ENCODE data around the gene GLUL. TPM values are rescaled to one million over a fixed set of nuclear protein-coding genes. Genes with fewer than 3 reads are reported as not detected.

Gene GLUL
- 221 TPM for total RNA-seq

DNA sequence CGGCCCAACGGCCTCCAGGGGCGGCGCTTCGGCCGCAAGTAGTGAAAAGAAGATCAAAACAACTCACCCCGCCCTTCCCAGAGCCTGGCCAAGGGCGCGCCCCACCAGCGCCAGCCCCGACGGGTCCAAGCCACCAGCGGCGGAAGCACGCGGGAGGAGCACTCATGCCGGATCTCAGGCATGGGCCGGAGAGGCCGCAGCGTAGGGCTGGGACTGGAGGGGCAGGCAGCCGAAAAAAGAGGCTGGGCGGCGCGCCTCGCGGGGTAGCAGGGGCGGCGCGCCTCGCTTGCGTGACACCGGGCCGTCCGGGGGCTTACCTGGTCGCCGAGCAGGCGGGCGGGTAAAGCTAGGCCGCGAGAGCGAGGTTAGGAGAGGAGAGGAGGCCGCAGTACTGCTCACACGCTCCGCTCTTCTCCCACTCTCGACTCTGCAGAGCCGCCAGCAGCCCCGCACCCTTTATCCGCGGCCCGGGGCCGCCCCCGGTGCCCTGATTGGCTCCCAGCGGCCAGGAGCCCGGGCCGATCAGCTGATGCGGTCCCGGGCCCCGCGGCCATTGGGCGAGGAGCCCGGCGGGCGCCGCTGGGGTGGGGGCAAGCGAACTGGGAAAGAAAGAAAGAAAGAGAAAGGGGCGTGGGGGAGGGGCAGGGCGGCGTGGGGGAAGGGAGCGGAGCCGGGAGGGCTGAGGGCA is at the start of gene GLUL:
Gene GLUL (minus strand): TSS at position 429 of the 688 bp plus-strand sequence. CDS start 3,053 bp downstream, outside the sequence.
- ATAC-seq (peak; percentile 84), DNase-seq (ENCODE audit: low spot score) (peak; percentile 96)

DNA sequence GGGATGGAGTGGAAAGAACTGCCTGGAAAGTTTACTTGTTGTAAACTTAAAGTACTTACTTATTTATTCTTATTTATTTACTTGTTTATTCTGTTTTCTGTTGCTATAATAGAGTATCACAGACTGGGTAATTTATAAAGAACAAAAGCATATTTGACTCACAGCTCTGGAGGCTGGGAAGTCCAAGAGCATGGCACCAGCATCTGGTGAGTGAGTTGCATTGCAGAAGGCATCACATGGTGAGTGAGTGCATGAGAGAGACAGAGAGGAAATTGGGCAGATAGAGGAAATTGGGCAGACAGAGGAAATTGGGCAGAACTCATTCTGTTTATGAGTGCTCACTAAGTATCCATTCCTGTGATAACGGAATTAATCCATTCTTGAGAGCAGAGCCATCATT is 46.7 kb upstream of the GLUL start:
- DNase-seq (ENCODE audit: low spot score) = no peak
- ATAC-seq = no peak

DNA sequence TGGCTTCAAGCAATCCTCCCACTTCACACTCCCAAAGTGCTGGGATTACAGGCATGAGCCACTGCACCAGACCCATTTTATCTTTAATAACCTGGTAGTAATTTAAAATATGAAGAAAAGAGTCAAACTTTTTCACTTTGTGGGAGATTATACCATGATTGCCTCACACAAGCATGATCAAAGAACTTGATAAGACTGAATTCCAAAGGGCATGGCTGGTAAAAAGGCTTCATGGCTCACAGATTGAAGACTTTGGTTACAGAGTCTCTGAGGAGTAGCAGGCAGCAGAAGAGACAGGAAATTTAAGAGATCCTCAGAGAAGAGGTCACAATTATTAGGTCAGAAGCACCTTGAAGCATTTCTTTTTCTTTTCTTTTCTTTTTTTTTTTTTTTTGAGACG is 42.0 kb upstream of the GLUL start:
- peak; percentile 64 for ATAC-seq
- no peak for DNase-seq (ENCODE audit: low spot score)

DNA sequence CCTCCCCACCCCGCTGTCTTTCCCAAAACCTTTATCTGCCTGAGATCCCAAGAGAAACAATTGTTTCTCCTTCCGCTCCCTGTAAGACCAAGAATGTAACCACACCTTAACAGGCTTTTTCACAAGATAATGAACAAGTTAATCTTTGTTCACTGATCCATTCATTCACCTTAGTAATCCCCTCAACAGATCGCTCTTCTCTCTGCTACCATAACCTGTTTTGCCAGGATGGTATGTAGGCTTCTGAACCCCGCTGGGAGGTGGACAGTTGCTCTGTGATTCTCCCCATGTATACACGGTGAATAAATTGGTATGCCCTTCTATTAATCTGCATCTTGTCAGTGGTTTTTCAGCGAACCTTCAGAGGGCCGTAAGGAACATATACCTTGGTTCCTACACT is 39.7 kb upstream of the GLUL start:
- ATAC-seq (no peak), DNase-seq (ENCODE audit: low spot score) (no peak)

DNA sequence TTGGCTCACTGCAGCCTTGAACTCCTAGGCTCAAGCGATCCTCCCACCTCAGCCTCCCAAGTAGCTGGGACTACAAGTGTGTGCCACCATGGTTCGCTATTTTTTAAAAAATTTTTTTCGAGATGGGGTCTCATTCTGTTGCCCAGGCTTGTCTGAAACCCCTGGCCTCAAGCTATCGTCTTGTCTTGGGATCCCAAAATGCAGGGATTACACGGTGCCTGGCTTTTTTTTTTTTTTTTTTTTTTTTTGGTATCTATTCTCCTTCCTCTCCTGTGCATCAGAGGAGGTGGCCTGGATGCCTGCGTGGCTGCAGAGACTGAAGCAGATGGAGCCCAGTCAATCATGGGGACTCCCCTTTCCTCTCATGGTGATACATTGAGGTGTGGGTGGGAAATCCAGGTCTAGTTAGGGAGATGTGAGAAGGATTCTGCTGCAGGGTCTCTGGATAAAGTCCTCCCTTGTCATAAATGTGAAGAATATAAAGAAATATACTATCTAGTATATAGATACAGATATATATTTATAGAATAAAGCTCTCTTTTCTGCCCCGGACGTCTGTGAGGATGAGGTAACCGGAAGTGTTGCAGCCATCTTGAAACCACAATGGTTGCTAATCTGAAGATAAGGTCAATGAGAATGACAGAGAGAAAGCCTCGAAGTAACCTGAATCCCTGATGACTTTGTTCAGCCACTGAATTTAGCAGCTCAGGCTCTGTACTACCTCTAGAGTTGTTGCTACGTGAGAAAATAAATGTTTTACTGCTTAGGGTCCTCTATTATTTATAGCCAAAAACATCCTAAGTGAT is 38.9 kb upstream of the GLUL start:
- DNase-seq (ENCODE audit: low spot score) (no peak), ATAC-seq (no peak)

DNA sequence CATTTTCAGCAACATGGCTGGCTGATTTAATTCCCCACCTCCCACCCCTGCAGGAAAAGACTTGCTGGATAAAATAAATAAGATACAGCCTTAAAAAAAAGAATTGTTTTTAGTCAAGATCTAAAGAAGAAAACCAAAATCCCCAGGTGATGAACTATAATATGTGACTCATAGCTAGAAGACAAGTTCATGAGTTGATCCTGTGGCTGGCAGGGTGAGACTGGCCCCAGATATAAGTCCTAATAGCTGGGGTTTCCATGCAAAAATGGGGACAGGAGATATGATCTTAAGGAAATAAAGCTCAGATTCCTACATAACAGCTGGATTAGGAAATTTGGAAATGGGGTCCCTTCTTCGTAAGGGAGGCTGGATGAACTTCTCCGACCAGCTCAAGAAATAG is 36.5 kb upstream of the GLUL start:
- no peak for ATAC-seq

DNA sequence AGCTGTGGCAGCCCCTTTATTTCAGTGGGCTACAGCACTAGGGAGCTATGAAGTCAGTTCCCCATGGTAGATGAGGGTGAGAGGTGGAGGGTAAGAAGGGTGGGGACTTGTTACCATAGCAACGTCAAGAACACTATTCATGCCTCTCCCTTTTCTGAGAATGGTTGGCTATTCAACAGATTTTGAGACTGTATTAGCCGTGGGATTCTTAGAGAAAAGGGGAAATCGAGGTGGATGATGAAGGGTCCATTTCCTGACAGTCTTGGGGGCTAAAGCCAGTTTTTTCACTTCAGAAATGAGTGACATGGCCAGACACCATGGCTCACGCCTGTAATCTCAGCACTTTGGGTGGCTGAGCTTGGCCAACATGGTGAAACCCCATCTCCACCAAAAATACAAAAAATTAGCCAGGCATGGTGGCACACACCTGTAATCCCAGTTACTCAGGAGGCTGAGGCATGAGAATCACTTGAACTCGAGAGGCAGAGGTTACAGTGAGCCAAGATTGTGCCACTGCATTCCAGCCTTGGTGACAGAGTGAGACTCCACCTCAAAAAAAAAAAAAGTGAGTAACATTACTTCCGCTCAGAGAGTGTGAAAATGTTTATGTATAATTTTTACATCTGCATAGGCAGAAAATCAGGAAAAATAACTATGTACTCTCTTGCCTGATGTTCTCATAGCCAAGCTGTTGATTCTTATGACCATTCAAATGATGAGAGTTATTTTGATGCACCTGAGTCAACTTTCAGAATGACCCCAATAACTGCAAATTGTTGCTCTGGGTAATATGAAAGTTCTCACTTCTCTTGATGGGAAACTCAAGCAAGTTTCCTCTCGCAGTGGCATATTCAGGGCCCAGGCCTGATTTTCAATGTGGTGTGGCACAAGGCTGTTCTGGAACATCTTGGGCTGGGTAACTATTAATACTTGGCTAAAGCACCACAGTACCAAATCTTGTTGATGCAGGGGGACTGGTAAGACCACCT is 35.1 kb upstream of the GLUL start:
- no peak for ATAC-seq
- DNase-seq (ENCODE audit: low spot score) = no peak

More for the DNA sequence above, 36.5 kb upstream of the GLUL start:
- no peak for DNase-seq (ENCODE audit: low spot score)

DNA sequence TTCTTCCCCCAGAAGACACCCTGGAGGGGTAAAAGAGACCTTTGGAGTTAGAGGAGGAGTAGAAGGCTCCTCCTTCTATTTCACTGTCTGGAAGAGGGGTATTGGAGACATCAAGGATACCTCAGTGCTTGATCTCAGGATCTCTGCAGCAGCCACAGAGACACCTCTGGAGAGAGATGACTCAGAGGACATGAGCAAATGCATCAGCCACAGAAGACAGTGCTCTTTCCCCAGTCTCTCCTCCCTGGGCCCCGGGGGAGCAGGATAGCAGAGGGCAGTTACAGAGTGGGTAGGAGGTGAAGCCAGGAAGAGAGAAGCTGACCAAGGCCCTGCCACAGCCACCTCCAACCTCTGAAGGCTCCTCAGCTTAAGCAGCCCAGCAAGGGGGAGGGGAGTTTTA is 24.2 kb upstream of the GLUL start:
- DNase-seq (ENCODE audit: low spot score) (no peak), ATAC-seq (no peak)

DNA sequence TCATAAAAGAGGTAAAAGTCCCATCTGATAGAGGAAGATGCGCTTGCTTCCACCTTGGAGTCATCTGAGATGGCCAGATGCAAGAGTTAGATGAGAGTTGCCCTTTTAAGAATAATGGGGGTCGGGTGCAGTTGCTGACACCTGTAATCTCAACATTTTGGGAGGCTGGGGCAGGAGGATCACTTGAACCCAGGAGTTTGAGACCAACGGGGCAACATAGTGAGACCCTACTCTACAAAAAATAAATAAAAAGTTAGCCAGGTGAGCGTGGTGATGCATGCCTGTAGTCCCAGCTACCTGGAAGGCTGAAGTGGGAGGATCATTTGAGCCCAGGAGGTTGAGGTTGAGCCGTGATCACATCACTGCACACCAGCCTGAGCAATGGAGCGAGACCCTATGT is 22.4 kb upstream of the GLUL start:
- DNase-seq (ENCODE audit: low spot score) = no peak

DNA sequence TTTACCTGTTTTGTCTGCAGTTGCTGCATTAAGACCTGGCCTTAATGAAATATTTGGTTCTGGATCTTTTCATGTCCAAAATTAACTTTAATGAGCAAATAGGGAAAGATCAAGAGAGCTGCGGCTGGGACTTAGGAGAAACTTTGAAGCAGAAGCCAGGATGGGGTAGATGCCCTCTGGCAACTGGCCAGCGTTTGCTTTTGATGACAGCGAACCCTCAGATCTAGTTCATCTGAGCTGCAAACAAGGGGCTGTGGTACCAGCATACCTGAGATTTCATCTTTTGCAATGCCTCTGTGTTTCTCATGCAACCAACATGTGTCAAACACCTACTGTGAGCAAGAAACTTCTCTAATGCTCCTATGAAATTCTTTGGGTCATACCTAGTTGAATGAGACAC is 21.9 kb upstream of the GLUL start:
- DNase-seq (ENCODE audit: low spot score) (no peak), ATAC-seq (peak; percentile 16)

More for the DNA sequence above, 22.4 kb upstream of the GLUL start:
- ATAC-seq = no peak

DNA sequence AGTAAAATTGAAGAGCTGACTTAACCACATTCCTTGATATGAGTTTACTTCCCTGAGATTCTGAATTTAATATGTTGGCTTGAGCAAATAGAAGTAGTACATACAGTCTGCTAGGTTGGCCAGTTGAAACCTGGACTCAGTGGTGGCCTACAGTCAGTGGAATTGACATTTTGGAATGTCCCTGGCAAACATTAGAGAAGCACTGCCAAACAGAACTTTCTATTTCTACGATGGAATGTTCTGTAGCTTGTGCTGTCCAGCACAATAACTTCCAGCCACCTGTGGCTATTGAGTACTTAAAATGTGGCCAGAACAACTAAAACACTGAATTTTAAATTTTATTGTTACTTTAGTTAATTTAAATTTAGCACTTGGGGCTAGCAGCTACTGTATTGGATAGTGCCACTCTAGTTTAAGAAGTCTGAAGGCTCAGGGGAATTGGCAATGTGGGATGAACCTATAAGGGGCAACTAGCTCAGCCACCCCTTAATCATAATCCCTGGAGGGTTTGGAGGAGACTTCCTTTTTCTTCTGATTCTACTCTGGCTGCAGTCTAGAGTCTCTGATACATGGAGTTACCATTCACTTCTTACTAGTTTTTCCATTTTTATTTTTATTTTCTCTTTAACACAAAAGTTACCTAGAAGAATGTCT is 19.2 kb upstream of the GLUL start:
- ATAC-seq (peak; percentile 90), DNase-seq (ENCODE audit: low spot score) (no peak)

DNA sequence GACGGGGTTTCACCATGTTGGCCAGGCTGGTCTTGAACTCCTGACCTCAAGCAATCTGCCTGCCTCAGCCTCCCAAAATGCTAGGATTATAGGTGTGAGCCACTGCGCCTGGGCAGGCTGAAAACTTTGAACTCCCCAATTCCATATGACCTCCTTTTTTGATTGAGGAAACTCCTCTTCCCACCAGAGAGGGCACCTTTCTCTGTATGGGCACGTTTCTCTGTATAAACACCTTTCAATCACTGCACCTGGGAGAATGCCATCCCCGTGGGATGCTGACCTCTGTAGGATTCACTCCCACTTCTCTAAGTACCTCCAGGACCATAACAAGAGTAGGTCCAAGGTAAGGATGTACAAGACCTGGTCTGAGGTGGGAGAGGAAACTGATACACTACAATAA is 18.5 kb upstream of the GLUL start:
- ATAC-seq (no peak), DNase-seq (ENCODE audit: low spot score) (no peak)

DNA sequence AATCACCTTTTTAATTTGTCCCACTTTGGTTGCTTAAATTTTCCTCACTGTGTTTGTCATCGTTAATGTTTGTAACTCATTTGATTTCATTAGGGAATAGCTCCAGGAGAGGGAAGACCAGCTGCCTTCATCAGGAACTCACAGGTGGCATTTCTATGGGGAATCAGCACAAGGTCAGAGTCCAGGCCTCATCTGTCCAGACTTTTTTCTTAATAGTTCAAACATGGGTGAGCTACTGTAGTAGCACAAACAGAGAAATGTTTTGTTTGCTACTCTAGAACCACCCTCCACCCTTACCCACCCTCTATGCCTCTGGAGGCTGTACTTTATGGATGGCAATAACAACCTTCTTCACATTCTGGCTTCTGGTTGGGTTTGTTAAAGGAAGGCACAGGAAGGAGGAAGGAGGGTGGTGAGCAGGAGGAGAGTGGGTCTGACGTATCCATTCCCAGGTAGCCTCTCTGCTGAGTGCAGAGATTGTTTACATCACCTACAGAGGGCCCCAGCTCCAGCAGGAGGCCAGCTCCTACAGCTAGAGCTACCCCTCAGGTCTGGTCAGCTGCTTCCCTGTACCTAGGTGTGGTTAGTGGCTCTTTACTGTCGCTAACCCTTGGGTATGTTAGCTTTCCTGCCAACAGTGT is 17.0 kb upstream of the GLUL start:
- DNase-seq (ENCODE audit: low spot score) (no peak), ATAC-seq (peak; percentile 52)

DNA sequence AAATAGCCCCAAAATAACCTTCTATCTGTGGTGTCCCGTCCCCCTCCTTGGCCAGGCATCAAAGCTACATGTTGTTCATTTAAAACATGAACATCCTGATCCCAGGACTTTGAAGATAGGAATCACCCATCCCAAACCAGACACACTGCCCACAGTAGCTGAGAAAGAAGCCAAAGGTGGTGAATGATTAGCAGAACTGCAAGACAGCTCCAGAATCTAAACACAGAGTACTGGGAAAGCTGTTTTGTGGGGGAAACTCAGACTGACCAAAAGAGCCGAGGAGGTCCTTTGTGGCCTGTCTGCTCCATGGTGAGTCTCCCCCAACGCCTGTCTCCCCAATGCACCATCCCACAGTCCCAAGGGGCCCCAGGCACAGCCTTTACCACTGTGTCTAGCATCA is 16.1 kb upstream of the GLUL start:
- peak; percentile 56 for ATAC-seq
- no peak for DNase-seq (ENCODE audit: low spot score)

DNA sequence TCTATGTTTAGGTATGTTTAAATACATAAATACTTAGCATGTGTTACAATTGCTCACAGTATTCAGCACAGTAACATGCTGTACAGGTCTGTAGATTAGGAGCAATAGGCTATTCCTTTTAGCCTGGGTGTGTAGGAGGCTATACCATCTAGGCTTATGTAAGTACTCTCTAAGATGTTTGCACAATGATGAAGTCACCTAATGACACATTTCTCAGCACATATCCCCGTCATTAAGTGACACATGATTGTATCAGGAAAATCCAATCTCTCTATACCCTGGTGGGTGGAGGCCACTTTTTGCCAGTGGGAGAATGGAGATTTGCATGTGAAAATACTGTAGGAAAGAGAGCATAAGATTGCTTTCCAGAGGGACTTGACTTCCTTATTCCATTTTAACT is 14.4 kb upstream of the GLUL start:
- DNase-seq (ENCODE audit: low spot score) = no peak
- no peak for ATAC-seq

DNA sequence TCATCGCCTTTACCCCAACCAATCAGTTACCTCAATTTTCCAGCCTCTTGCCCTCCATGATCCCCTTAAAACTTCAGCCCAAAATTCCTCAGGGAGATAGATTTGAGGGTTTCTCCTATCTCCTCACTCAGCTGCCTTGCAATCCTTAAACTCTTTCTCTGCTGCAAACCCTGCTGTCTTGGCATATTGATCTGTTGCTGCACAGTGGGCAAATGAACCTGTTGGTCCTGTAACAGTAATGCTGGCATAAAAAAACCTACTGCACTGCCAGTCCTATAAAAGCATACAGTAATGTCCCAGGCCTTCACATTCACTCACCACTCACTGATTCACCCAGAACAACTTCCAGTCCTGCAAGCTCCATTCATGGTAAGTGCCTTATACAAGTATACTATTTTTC is 14.0 kb upstream of the GLUL start:
- ATAC-seq = no peak
- DNase-seq (ENCODE audit: low spot score) = no peak

DNA sequence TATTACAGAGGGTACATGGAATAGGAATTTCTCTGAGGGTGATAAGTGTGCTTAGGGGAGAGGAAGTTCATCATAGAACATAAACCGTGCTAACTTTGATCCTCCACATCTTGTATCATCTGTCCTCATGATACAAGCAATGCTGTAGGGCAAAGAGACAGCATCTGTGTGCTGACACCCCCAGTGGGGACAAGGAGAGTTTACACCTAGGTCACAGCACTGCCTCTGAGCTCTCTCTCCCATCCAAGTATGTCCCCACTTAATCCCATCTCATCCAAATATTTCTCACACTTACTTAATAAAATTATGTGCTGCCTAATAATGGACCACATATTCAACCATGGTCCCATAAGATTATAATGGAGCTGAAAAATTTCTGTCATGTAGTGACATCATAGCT is 13.2 kb upstream of the GLUL start:
- ATAC-seq = no peak
- DNase-seq (ENCODE audit: low spot score) = no peak

DNA sequence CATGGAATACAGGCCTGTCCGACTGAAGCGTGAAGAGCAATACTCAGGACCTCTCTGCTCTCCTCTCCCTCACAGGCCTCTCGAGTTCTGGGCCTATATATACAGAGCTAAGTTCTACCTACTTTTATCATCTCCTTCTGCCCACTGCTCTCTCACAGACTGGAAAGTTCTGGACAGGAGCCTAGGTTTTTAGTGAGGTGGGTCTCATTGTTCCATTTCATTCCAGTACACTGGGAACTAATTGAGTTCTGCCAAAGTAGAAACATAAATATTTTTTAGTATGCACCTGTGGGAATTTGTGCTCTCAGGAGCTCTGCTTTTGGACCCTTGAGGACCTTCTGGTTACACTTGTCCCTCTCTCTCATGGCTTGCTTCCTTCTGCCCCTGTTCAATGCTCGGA is 9.0 kb upstream of the GLUL start, which contains the start of gene TEDDM1:
Gene TEDDM1 (minus strand): TSS at position 101 of the 400 bp plus-strand sequence. CDS start 182 bp downstream, outside the sequence.
- ATAC-seq = no peak
- no peak for DNase-seq (ENCODE audit: low spot score)

DNA sequence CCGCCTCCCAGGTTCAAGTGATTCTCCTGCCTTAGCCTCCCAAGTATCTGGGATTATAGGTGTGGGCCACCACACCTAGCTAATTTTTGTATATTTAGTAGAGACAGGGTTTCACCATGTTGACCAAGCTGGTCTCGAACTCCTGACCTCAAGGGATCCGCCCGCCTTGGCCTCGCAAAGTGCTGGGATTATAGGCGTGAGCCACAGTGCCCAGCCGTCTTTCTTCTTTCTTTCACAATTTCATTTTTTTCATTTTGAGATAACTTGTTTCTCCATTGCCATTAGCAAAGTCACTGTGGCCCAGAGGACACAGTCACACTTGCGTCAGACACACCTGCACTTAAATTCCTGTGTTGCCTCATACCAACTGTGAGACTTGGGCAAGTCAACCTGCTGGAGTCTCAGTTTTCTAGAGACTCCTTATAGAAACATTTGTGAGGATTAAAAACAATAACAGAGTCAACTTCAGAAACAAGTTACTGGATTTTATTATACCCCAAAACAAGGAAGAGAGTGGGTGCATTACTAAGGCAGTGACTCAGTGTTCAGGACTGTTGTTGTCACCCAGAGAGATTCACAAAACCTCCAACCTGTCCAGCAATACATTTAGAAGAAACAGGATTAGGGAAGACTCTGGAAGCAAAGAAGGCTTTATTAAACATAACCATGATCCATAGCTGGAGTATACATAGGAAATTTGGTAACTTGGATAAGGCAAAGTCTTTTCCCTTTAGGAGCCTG is 6.2 kb upstream of the GLUL start:
- peak; percentile 30 for ATAC-seq
- no peak for DNase-seq (ENCODE audit: low spot score)
